ENCODE data around the gene FOXL2. TPM values are rescaled to one million over a fixed set of nuclear protein-coding genes. Genes with fewer than 3 reads are reported as not detected.

Gene FOXL2
- total and polyA plus RNA-seq, 3 experiments from 2014 or later, result not detected

DNA sequence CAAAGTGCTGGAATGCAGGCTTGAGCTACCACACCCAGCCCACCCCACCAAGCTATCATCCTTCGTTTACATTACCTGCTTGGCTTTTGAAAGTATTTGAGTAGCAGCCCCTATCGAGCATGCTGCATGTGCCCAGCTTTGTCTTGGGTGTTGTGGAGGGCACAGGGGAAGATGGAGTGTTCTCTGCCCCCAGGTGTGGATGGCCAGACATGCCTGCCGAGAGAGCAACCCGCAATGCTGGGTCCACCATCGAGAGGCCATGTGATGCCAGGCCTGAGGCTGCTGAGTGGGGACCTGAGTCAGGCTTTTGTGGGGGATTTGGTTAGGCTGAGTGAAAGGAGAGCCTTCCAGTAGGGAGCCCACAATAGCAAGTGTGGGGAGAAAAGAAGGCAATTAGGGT is 26.0 kb upstream of the FOXL2 start:
- ChIA-PET POLR2A (no interaction called here), CTCF (no interaction called here)
- no peak overlapping the region for H3K27ac ChIP-seq (ENCODE audit: low read depth, low read length)
- no peaks in the 10 kb centered on the region for H3K9me3 ChIP-seq (ENCODE audit: low read length)
- no peaks in the 10 kb centered on the region for H3K27me3 ChIP-seq (ENCODE audit: insufficient read depth, low read length, poor library complexity, severe bottlenecking)
- H3K36me3 ChIP-seq (ENCODE audit: insufficient read depth, low read length), result no peaks in the 10 kb centered on the region
- H3K4me3 ChIP-seq (ENCODE audit: low read length), result no peak overlapping the region
- Mint-ChIP-seq H3K27ac (no peak overlapping the region), H3K4me1 (no peaks in the 10 kb centered on the region), H3K9me3 (no peaks in the 10 kb centered on the region), H3K36me3 (no peaks in the 10 kb centered on the region), H3K27me3 (peaks cover 14 to 49% of the 10 kb centered on the region in 2 donors), H3K4me3 (no peak overlapping the region)
- DNase-seq, result no peak
- no peaks in the 10 kb centered on the region for H3K4me1 ChIP-seq (ENCODE audit: insufficient read depth, low read length)

DNA sequence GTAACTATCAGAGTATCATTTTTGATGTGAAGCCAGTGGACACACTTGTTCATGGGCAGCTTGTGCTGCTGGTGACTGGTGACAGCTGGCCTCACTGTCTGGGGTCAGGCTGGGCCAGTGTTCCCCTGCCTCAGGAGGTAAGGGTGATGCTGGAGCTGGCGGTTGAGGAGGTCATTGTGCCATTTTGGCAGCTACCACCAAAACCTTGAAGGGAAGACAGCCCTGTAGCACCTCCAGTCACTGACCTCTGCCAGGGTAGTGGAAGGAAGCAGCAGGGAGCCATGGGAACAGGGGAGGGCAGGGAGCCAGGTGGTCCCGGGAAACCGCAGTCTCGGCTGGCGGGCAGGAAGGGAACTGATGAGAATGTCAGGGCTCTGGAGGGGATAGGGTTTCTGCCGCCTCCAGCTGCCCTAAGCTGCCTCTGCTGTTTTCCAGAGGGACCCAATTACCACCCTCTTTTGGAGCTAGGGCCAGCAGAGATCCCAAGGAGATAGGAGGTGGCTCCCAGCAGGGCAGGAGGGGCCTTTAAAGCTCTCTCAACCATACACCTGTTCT is 24.9 kb upstream of the FOXL2 start:
- Mint-ChIP-seq H3K9me3 (peaks cover 0 to 4% (median 0%) of the 10 kb centered on the region in 5 donors), H3K4me1 (no peaks in the 10 kb centered on the region)

DNA sequence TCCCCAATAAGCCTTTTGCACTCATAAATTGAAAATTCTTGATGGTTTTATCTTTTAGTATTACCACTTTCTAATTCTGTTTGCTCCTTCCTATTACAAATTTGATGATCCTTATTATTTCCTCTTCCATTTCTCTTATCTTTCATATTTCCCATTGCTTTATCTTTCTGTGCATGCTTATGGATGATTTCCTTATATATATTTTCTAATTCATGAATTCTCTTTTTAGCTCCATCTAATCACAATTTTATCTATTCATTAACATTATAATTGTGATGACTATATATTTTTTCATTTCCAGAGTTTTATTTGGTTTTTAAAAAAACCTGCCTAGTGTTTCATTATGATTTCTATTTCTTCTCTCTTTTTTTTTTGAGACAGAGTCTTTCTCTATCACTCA is 18.0 kb upstream of the FOXL2 start:
- Histone ChIP-seq H3K9me3 (ENCODE audit: low read length) (no peaks in the 10 kb centered on the region), H3K27ac (ENCODE audit: low read depth, low read length) (no peak overlapping the region), H3K4me3 (ENCODE audit: low read length) (no peak overlapping the region), H3K27me3 (ENCODE audit: insufficient read depth, low read length, poor library complexity, severe bottlenecking) (peaks cover 23% of the 10 kb centered on the region), H3K4me1 (ENCODE audit: insufficient read depth, low read length) (peaks cover 6% of the 10 kb centered on the region), H3K36me3 (ENCODE audit: insufficient read depth, low read length) (no peaks in the 10 kb centered on the region)
- CTCF ChIA-PET, result no interaction called here
- Mint-ChIP-seq H3K9me3 (peaks cover 7 to 32% (median 25%) of the 10 kb centered on the region in 5 donors), H3K27me3 (peaks cover 48 to 68% of the 10 kb centered on the region in 2 donors), H3K4me1 (peaks cover 12 to 16% (median 16%) of the 10 kb centered on the region in 3 donors), H3K4me3 (no peak overlapping the region), H3K27ac (no peak overlapping the region), H3K36me3 (peaks cover 0 to 10% (median 1%) of the 10 kb centered on the region in 3 donors)
- POLR2A ChIA-PET, result no interaction called here
- no peak for DNase-seq

More for the DNA sequence above, 24.9 kb upstream of the FOXL2 start:
- no peak overlapping the region for H3K4me3 ChIP-seq (ENCODE audit: low read length)
- CTCF ChIA-PET, result no interaction called here
- no peak overlapping the region for H3K27ac ChIP-seq (ENCODE audit: low read depth, low read length)
- peaks cover 16 to 49% of the 10 kb centered on the region in 2 donors for H3K27me3 Mint-ChIP-seq
- POLR2A ChIA-PET, result no interaction called here
- no peaks in the 10 kb centered on the region for H3K27me3 ChIP-seq (ENCODE audit: insufficient read depth, low read length, poor library complexity, severe bottlenecking)
- no peaks in the 10 kb centered on the region for H3K4me1 ChIP-seq (ENCODE audit: insufficient read depth, low read length)
- H3K27ac Mint-ChIP-seq, result no peak overlapping the region
- H3K9me3 ChIP-seq (ENCODE audit: low read length), result no peaks in the 10 kb centered on the region
- H3K36me3 Mint-ChIP-seq, result no peaks in the 10 kb centered on the region
- no peak for DNase-seq
- no peak overlapping the region for H3K4me3 Mint-ChIP-seq
- no peaks in the 10 kb centered on the region for H3K36me3 ChIP-seq (ENCODE audit: insufficient read depth, low read length)

DNA sequence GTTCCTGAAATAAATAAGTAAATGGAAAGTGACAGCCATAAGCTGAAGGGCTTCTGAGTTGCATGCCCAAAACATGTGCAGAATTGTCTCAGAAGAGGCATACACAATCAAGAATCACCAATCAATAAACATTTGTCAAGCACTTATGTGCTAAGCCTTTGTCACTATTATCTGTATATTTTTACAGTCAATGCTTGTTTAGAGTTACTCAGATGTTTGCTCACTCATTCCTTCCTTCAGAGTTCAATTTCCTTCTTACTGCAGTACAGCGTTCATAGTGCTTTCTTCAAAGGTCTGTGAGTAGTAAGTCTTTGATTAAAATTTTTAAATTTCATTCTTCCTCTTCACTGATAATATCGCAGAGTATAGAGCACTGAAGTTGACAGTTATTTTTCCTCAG is 17.3 kb upstream of the FOXL2 start:
- Mint-ChIP-seq H3K27me3 (peaks cover 51 to 69% of the 10 kb centered on the region in 2 donors), H3K27ac (no peak overlapping the region), H3K36me3 (peaks cover 0 to 10% (median 1%) of the 10 kb centered on the region in 3 donors), H3K9me3 (peaks cover 7 to 32% (median 25%) of the 10 kb centered on the region in 5 donors), H3K4me1 (peaks cover 12 to 16% (median 16%) of the 10 kb centered on the region in 3 donors), H3K4me3 (no peak overlapping the region)
- POLR2A ChIA-PET, result no interaction called here
- no peak overlapping the region for H3K4me3 ChIP-seq (ENCODE audit: low read length)
- no peaks in the 10 kb centered on the region for H3K36me3 ChIP-seq (ENCODE audit: insufficient read depth, low read length)
- H3K9me3 ChIP-seq (ENCODE audit: low read length), result no peaks in the 10 kb centered on the region
- no peak overlapping the region for H3K27ac ChIP-seq (ENCODE audit: low read depth, low read length)
- DNase-seq, result no peak
- peaks cover 23% of the 10 kb centered on the region for H3K27me3 ChIP-seq (ENCODE audit: insufficient read depth, low read length, poor library complexity, severe bottlenecking)
- CTCF ChIA-PET, result no interaction called here
- H3K4me1 ChIP-seq (ENCODE audit: insufficient read depth, low read length), result peaks cover 6% of the 10 kb centered on the region

DNA sequence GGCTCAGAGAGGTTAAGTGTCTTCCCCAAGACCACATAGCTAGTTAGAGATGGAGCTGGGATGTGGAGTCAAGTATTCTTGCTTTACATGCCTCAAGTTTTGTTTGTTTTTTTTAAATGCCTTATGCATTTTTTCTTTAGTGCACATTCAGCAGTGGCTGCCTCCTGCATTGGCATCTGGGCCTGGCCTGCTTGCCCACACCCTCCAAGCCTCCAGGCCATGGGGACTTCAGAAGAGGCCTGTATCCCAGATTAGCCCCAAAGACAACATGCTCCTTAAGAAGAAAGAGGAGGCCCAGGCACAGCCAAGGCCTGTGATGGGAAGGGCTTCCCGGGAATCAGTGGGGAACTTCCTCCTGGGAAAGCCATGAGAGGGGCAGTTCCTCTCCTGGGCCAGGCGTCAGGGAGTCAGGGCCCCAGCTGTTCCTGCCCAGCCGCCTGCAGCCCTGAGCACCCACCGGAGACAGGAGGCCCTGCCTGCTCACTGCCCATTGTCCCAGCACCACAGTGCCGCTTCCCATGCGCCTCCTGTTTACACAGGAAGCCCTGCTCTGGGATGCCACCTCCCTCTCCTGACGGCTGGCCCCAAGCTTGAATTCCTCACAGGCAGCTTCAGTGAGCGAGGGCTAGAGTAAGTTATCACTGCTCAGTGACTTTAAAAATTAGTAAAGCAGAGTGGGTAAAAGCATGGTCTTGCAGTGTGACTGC is 16.1 kb upstream of the FOXL2 start:
- Mint-ChIP-seq H3K27ac (no peak overlapping the region), H3K4me3 (no peak overlapping the region), H3K9me3 (peaks cover 7 to 32% (median 25%) of the 10 kb centered on the region in 5 donors), H3K4me1 (peaks cover 12 to 16% (median 16%) of the 10 kb centered on the region in 3 donors), H3K27me3 (peaks cover 51 to 77% of the 10 kb centered on the region in 2 donors), H3K36me3 (peaks cover 0 to 10% (median 1%) of the 10 kb centered on the region in 3 donors)
- Histone ChIP-seq H3K36me3 (ENCODE audit: insufficient read depth, low read length) (no peaks in the 10 kb centered on the region), H3K27me3 (ENCODE audit: insufficient read depth, low read length, poor library complexity, severe bottlenecking) (peaks cover 23% of the 10 kb centered on the region), H3K4me3 (ENCODE audit: low read length) (no peak overlapping the region), H3K27ac (ENCODE audit: low read depth, low read length) (no peak overlapping the region), H3K9me3 (ENCODE audit: low read length) (no peaks in the 10 kb centered on the region), H3K4me1 (ENCODE audit: insufficient read depth, low read length) (peaks cover 6% of the 10 kb centered on the region)
- DNase-seq, result no peak
- ChIA-PET POLR2A (no interaction called here), CTCF (no interaction called here)

DNA sequence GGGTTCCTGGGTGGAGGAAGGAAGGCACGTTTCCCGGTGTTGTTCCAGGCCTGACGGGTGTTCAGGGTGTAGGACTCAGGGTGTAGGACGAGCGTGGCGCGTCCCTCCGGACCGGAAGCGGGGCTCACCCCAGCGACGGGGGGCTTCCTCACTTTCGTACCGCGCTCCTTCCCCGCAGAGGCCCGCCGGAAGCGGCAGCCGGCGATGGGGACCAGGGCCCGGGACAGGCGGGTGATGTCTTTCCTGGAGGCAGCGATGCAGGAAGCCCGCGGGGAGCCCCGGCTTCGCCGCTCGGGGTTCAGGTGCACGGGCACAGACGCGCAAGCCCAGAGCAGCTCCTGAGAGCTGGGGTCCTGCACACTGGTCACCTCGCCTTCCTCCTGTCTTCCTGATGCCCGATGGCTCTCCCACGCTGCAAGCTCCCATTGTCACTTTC is 13.5 kb upstream of the FOXL2 start:
- Mint-ChIP-seq H3K27ac (peak overlapping the region in 1 of 8 donors; percentile 6), H3K4me3 (peak overlapping the region in 4 of 7 donors; percentile 16 to 79 (median 32)), H3K27me3 (peaks cover 51 to 73% of the 10 kb centered on the region in 2 donors), H3K36me3 (peaks cover 0 to 6% (median 1%) of the 10 kb centered on the region in 3 donors), H3K9me3 (peaks cover 7 to 17% (median 11%) of the 10 kb centered on the region in 5 donors), H3K4me1 (peaks cover 12 to 16% (median 16%) of the 10 kb centered on the region in 3 donors)
- no peak overlapping the region for H3K4me3 ChIP-seq (ENCODE audit: low read length)
- no peaks in the 10 kb centered on the region for H3K36me3 ChIP-seq (ENCODE audit: insufficient read depth, low read length)
- POLR2A ChIA-PET, result no interaction called here
- peaks cover 23% of the 10 kb centered on the region for H3K27me3 ChIP-seq (ENCODE audit: insufficient read depth, low read length, poor library complexity, severe bottlenecking)
- no peak for DNase-seq
- no peak overlapping the region for H3K27ac ChIP-seq (ENCODE audit: low read depth, low read length)
- H3K4me1 ChIP-seq (ENCODE audit: insufficient read depth, low read length), result peaks cover 6% of the 10 kb centered on the region
- CTCF ChIA-PET, result no interaction called here
- no peaks in the 10 kb centered on the region for H3K9me3 ChIP-seq (ENCODE audit: low read length)

DNA sequence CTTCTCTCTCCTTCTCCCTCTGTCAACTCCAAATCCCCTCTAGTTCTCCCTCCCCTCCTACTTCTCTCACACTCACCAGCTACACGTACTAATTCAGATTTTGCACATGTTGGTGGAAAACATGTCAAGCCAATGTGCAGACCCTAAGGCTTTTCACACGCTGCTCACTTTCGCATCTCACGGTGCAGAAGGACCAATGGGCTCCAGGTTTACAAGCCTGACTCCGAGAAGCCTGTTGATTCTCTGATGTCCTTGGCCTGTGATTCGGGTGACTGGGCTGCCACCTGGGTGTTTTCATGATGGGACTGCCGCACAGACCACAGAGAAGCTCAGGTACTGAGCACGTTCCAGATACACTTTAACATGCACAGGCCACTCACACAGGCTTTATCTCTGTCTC is 3.8 kb upstream of the FOXL2 start:
- Mint-ChIP-seq H3K4me3 (peak overlapping the region in 6 of 7 donors; percentile 15 to 77 (median 66)), H3K27ac (peak overlapping the region in 1 of 8 donors; percentile 3), H3K4me1 (peaks cover 18 to 36% (median 29%) of the 10 kb centered on the region in 3 donors), H3K36me3 (peaks cover 0 to 3% (median 0%) of the 10 kb centered on the region in 3 donors), H3K9me3 (no peaks in the 10 kb centered on the region), H3K27me3 (peaks cover 46 to 66% of the 10 kb centered on the region in 2 donors)
- H3K4me1 ChIP-seq (ENCODE audit: insufficient read depth, low read length), result peaks cover 7% of the 10 kb centered on the region
- DNase-seq, result no peak
- CTCF ChIA-PET, result interaction anchor here (1.4 to 4.4 kb wide), 3 partner anchors 12 to 34 kb away, joined by 4 to 16 read pairs (median 5); no protein-coding TSS in a partner anchor
- POLR2A ChIA-PET, result no interaction called here
- H3K36me3 ChIP-seq (ENCODE audit: insufficient read depth, low read length), result no peaks in the 10 kb centered on the region
- H3K4me3 ChIP-seq (ENCODE audit: low read length), result no peak overlapping the region
- H3K9me3 ChIP-seq (ENCODE audit: low read length), result no peaks in the 10 kb centered on the region
- H3K27ac ChIP-seq (ENCODE audit: low read depth, low read length), result no peak overlapping the region
- peaks cover 44% of the 10 kb centered on the region for H3K27me3 ChIP-seq (ENCODE audit: insufficient read depth, low read length, poor library complexity, severe bottlenecking)

DNA sequence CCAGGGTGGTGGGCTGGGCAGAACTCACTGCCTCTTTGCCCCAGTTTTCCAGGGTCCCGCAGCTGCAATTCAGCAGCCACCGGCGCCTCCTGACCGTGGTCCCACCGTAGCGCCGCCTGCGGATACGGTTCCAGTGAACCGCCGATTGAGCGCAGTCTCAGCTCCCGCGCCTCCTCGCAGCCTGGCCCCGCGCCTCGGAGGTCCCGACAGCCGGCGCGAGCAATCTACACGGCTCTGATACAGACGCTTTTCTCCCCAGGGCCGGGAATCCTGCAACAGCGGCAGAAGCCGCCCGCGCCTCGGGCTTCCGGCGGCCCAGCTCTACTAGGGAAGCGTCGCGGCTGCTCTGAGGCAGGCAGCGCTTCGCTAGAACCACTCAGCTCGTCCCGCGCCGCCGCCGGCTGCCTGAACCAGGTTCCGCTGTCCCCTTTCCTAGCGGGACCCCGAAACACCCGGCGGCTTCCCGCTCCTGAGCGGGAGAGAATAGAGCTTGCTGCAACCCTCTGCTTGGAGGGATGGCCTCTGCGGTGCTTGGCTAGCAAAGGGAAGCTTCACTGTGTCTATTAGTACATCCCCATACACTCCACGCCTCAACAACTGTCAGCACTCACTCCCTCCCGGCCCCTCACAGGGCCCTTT is 3.2 kb upstream of the FOXL2 start:
- H3K4me3 Mint-ChIP-seq, result peak overlapping the region; percentile 15 to 77 (median 65)
- no peaks in the 10 kb centered on the region for H3K9me3 ChIP-seq (ENCODE audit: low read length)
- H3K4me1 Mint-ChIP-seq, result peaks cover 19 to 40% (median 32%) of the 10 kb centered on the region in 3 donors
- peaks cover 50 to 66% of the 10 kb centered on the region in 2 donors for H3K27me3 Mint-ChIP-seq
- DNase-seq, result no peak
- peaks cover 0 to 3% (median 0%) of the 10 kb centered on the region in 3 donors for H3K36me3 Mint-ChIP-seq
- H3K36me3 ChIP-seq (ENCODE audit: insufficient read depth, low read length), result no peaks in the 10 kb centered on the region
- H3K27me3 ChIP-seq (ENCODE audit: insufficient read depth, low read length, poor library complexity, severe bottlenecking), result peaks cover 44% of the 10 kb centered on the region
- no peak overlapping the region for H3K27ac ChIP-seq (ENCODE audit: low read depth, low read length)
- no peaks in the 10 kb centered on the region for H3K9me3 Mint-ChIP-seq
- H3K4me1 ChIP-seq (ENCODE audit: insufficient read depth, low read length), result peaks cover 7% of the 10 kb centered on the region
- ChIA-PET CTCF (interaction anchor here (0.7 to 4.4 kb wide), 3 partner anchors 11 to 26 kb away, joined by 3 to 16 read pairs (median 4); no protein-coding TSS in a partner anchor), POLR2A (no interaction called here)
- peak overlapping the region in 1 of 8 donors; percentile 3 for H3K27ac Mint-ChIP-seq
- H3K4me3 ChIP-seq (ENCODE audit: low read length), result no peak overlapping the region
